Liver (tissue), 3 donors: Measurements from ENCODE around the gene DKC1.

ENCODE experiments used
- ATF3 ChIP-seq: IDR thresholded peaks from 2 replicates; pipeline ENCODE4 v1.6.1; 2016; ENCODE audit warnings: antibody characterized with exemption
- CTCF ChIP-seq: fragments of 150-350 bp; IDR thresholded peaks from 2 replicates; pipeline ENCODE4 v1.5.1; 2017; ENCODE audit warnings: improper control_type of control experiment, low read depth, low read length; ENCODE audit not compliant: missing input control
- GABPA ChIP-seq, 2 donors: IDR thresholded peaks in 1 of 2; conservative IDR thresholded peaks in 1 of 2; 2 replicates each; pipeline ENCODE4 v1.6.1; 2016; ENCODE audit warnings: antibody characterized with exemption in 2 of 2, mild to moderate bottlenecking in 1 of 2, moderate library complexity in 1 of 2
- HNF4G ChIP-seq: IDR thresholded peaks from 2 replicates; pipeline ENCODE4 v1.6.1; 2016; ENCODE audit warnings: antibody characterized with exemption
- MAX ChIP-seq: IDR thresholded peaks from 2 replicates; pipeline ENCODE4 v1.6.1; 2016; ENCODE audit warnings: antibody characterized with exemption
- RAD21 ChIP-seq, 2 donors: IDR thresholded peaks; 2 replicates each; pipeline ENCODE4 v1.6.1; 2016; ENCODE audit warnings: antibody characterized with exemption in 2 of 2, mild to moderate bottlenecking in 2 of 2
- RXRA ChIP-seq, 2 donors: IDR thresholded peaks; 2 replicates each; pipeline ENCODE4 v1.6.1; 2017 to 2018; ENCODE audit warnings: antibody characterized with exemption in 2 of 2, mild to moderate bottlenecking in 1 of 2
- SP1 ChIP-seq: IDR thresholded peaks from 2 replicates; pipeline ENCODE4 v1.6.1; 2018; ENCODE audit warnings: antibody characterized with exemption, mild to moderate bottlenecking
- TAF1 ChIP-seq: conservative IDR thresholded peaks from 2 replicates; pipeline ENCODE4 v1.6.1; 2016; ENCODE audit warnings: antibody characterized with exemption, mild to moderate bottlenecking
- YY1 ChIP-seq: IDR thresholded peaks from 2 replicates; pipeline ENCODE4 v1.6.1; 2016; ENCODE audit warnings: antibody characterized with exemption, mild to moderate bottlenecking
- ZBTB33 ChIP-seq: IDR thresholded peaks from 2 replicates; pipeline ENCODE4 v1.6.1; 2016; ENCODE audit warnings: antibody characterized with exemption
- TF ChIP-seq, protein P1 (sequence below): IDR thresholded peaks from 2 replicates; pipeline ENCODE4 v1.6.1; 2016; ENCODE audit warnings: antibody characterized with exemption, mild to moderate bottlenecking
- donor health status: healthy.
- donor health status: healthy.

GRCh38 chrX:154731881-154732280, 30.8 kb upstream of the DKC1 start:
- TF ChIP-seq CTCF = no peak
- no peak for TF ChIP-seq ZBTB33
- no peak for TF ChIP-seq TAF1
- TF ChIP-seq HNF4G = no peak
- TF ChIP-seq, protein P1, sequence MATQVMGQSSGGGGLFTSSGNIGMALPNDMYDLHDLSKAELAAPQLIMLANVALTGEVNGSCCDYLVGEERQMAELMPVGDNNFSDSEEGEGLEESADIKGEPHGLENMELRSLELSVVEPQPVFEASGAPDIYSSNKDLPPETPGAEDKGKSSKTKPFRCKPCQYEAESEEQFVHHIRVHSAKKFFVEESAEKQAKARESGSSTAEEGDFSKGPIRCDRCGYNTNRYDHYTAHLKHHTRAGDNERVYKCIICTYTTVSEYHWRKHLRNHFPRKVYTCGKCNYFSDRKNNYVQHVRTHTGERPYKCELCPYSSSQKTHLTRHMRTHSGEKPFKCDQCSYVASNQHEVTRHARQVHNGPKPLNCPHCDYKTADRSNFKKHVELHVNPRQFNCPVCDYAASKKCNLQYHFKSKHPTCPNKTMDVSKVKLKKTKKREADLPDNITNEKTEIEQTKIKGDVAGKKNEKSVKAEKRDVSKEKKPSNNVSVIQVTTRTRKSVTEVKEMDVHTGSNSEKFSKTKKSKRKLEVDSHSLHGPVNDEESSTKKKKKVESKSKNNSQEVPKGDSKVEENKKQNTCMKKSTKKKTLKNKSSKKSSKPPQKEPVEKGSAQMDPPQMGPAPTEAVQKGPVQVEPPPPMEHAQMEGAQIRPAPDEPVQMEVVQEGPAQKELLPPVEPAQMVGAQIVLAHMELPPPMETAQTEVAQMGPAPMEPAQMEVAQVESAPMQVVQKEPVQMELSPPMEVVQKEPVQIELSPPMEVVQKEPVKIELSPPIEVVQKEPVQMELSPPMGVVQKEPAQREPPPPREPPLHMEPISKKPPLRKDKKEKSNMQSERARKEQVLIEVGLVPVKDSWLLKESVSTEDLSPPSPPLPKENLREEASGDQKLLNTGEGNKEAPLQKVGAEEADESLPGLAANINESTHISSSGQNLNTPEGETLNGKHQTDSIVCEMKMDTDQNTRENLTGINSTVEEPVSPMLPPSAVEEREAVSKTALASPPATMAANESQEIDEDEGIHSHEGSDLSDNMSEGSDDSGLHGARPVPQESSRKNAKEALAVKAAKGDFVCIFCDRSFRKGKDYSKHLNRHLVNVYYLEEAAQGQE = no peak
- TF ChIP-seq MAX = no peak
- TF ChIP-seq YY1 = no peak
- no peak for TF ChIP-seq GABPA (IDR thresholded peaks at IDR 0.05 in 1 of 2, conservative IDR thresholded peaks at IDR 0.05 in 1 of 2)
- no peak for TF ChIP-seq RAD21 (IDR thresholded peaks at IDR 0.05)
- TF ChIP-seq ATF3 = no peak
- no peak for TF ChIP-seq SP1
- no peak for TF ChIP-seq RXRA (IDR thresholded peaks at IDR 0.05)
